DMS53 treated with DMSO at 0.1 percent for 48 hours (cell line): ENCODE data around the gene MFSD2A.
A peak's percentile ranks its signal among the peaks of the same experiment; 100 is the strongest.
"Not testable (repeated sequence)": the region's sequence is repeated elsewhere in the genome, so short reads cannot be mapped to it uniquely, and the experiment has no call there.

Experiments
- DNase-seq: peaks from one replicate; lab custom pipeline; 2025; ENCODE audit not compliant: unreplicated experiment; lab: John Stamatoyannopoulos, UW

Gene MFSD2A

GRCh38 chr1:39940980-39941871 lies 13.7 kb upstream of the MFSD2A start:
- no peak for DNase-seq

GRCh38 chr1:39943471-39944290 lies 11.3 kb upstream of the MFSD2A start:
- no peak for DNase-seq

GRCh38 chr1:39944410-39945112 lies 10.4 kb upstream of the MFSD2A start:
- no peak for DNase-seq

- no peak for DNase-seq
These were observed 8.7 kb upstream of the MFSD2A start for GRCh38 chr1:39946216-39946615.

GRCh38 chr1:39947260-39947659 lies 7.7 kb upstream of the MFSD2A start:
- no peak for DNase-seq

- no peak for DNase-seq
These were observed 5.1 kb upstream of the MFSD2A start for GRCh38 chr1:39949891-39950290.

DNA sequence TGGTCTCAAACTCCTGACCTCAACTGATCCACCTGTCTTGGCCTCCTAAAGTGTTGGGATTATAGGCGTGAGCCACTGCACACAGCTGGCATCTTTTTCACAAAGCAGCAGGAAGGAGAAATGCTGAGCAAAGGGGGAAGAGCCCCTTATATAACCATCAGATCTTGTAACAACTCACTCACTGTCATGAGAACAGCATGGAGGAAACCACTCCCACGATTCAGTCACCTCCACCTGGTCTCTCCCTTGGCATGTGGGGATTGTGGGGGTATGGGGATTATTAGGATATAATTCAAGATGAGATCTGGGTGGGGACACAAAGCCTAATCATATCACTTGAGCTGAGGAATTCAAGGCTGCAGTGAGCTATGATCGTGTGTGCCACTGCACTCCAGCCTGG lies 3.0 kb upstream of the MFSD2A start:
- DNase-seq = no peak

DNA sequence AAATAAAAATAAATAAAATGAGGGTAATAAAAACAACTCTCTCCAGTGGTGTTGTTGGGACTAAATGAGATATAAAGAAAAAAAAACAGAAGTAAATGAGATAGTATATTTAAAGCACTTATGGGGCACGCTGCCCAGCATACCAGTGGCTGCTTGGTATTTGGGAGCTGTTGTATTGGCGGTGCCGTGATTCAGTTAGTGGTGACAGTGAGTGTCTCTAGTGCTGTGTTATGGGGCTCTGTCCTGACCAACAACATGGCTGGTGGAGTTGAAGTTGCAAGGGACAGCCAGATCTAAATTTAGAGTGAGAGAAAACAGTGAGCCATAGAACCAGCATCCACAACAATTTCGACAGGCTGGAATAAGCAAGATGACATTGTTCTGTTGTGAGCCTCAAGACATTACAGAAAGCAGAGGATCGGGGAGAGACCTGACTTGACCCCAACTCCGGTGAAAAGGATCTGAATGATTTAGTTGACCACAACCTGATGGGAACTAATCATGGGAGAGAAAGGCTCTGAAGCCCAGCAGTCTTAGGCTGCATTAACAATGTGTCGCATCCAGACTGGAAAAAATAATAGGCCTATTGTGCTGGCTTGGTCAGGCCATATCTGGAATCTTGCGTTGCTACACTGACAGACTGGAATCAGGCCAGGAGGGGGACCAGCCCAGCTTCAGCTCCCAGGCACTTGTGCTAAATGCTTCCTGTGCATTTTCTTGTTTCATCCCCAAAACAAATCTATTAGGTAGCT lies 2.4 kb upstream of the MFSD2A start:
- no peak for DNase-seq

- DNase-seq = no peak
These were observed 548 bp upstream of the MFSD2A start for GRCh38 chr1:39954324-39954869.

- peak; percentile 78 for DNase-seq
These were observed 898 bp downstream of the MFSD2A start for GRCh38 chr1:39955547-39956539.

- DNase-seq = no peak
These were observed 2.5 kb downstream of the MFSD2A start for GRCh38 chr1:39957299-39958015.

GRCh38 chr1:39958403-39959200 lies 3.7 kb downstream of the MFSD2A start:
- DNase-seq = no peak

DNA sequence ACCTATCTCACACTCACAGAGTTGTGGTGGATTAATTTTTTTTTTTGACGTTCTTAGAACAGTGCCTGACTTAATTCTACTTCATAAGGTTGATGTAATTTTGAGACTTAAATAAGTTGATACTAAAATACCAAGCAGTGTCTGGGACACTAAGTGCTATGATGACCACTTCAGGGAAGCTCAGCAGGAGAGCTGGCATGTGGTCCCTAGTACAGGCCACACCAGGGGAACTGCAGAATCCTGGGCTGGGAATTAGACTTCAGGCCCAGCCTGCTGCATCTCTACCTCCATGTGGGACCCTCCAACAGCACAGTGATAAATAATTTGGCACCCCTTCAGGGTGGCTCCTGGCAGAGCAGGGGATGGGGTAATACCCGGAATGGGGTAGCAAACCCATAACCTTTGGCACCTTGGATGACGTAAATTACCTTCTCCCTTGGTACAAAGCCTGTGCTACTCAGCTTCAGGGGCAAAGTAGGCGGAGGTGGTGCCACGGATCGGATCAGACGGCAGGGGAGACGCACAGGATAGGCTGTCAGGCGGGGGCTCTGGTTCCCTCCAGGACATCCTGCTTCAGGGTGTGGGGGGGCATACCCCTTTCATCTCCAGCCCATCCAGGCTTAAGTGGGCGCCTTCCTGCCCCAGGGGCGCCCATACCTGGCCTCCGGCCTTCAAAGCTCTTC lies 4.8 kb downstream of the MFSD2A start:
- DNase-seq = no peak

- peak; percentile 98 for DNase-seq
These were observed 5.5 kb downstream of the MFSD2A start for GRCh38 chr1:39960431-39960958.

DNA sequence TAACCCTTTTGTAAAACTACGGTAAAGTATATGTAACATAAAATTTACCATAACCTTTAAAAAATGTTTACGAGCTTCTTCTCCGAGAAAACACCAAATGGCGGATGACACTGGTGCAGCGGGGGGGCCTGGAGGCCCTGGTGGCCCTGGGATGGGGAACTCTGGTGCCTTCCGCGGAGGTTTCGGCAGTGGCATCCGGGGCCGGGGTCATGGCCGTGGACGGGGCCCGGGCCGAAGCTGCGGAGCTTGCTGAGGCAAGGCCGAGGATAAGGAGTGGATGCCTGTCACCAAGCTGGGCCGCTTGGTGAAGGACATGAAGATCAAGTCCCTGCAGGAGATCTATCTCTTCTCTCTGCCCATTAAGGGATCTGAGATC lies 7.5 kb downstream of the MFSD2A start:
- no peak for DNase-seq

DNA sequence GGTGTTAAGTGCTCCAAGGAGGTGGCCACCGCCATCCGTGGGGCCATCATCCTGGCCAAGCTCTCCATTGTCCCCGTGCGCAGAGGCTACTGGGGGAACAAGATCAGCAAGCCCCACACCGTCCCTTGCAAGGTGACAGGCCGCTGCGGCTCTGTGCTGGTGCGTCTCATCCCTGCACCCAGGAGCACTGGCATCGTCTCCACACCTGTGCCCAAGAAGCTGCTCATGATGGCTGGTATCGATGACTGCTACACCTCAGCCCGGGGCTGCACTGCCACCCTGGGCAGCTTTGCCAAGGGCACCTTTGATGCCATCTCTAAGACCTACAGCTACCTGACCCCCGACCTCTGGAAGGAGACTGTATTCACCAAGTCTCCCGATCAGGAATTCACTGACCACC lies 8.0 kb downstream of the MFSD2A start:
- not testable (repeated sequence) for DNase-seq

DNA sequence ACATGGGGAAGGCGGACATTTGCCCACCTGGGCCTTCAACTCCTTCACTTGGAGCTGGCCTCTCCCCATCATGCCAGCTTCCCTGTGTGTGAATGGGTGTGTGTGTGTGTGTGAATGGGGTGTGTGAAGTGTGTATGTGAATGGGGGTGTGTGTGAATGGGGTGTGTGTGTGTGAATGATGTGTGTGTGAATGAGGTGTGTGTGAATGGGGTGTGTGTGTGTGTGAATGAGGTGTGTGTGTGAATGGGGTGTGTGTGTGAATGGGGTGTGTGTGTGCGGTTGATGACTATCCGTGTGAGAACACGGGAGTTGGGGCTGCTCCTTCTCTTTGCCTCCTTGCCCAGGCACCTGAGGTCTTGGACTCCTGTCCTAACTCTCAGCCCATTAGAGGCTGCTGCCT lies 9.6 kb downstream of the MFSD2A start:
- no peak for DNase-seq
